HG03175 (cell line): ENCODE results near the gene BICDL1.

ENCODE experiments used
- ATAC-seq: cut with Tn5 transposase; IDR thresholded peaks from one replicate; pipeline ENCODE4 v1.9.1; 2021; ENCODE audit warnings: mild to moderate bottlenecking, moderate library complexity; ENCODE audit not compliant: unreplicated experiment

BICDL1 gene

DNA sequence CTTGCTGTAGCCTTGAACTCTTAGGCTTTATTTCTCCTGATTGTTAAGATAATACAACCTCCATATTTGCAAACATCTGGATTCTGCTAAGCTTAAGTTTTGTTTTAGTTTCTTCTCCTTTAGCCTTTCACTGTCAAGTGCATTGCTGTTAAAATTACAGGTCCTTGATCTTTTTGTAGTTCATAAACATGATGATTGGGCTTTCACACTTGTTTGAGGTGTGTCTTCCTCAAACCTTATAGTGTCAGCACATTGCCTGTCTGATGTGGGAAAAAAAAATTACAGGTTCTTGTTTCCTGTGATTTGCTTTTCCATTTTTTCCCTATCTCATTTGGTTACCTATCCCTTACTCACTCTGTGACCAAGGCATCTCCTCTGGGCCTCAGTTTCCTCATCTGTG lies 59.2 kb downstream of the BICDL1 start:
- no peak for ATAC-seq

DNA sequence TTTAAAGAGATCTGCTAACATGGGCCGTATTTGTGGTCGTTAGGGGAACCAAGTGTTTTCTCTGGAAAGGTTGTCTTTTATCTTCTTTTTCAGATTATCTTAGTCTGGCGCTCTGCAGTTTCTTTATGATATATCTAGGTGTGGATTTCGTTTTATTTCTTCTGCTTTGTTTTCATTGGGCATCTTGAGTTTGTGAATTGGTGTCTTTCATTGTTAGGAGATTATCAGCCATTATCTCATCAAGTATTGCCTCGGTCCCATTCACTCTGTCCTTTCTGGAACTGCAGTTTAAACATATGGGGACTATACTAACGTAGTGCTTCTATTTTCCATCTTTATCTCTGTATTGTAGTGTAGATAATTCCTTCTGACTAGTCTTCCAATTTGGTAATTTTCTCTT lies 60.4 kb downstream of the BICDL1 start:
- ATAC-seq: no peak

DNA sequence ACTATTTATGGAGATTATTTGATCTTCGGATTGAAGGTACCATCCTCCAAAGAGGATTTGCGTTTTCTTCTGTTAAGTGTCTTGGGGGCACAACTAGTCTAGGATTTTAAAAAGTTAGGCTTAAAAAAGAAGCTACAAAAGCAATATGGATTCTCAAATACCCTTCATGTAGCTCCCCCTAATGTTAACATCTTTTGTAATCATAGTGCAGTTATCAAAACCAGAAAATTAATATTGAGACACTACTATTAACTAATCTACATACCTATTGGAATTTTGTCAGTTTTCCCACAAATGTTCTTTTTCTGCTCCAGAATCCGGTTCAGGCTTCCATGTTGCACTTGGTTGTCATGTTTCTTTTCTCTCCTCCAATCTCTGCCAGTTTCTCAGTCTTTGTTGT lies 62.5 kb downstream of the BICDL1 start:
- no peak for ATAC-seq

DNA sequence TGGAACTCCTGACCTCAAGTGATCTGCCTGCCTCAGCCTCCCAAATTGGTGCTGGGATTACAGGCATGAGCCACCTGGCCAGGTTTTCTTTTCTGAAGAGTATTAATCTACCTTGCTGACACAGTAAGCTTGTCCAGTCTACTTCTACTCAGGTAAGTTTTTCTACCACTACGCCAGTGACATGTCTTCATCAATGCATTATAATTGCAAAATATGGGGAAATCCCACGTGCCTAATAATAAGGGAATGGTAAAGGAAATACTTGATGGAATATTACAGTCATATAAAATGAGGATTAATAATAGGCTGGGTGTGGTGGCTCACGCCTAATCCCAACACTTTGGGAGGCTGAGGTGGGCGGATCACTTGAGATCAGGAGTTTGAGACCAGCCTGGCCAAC lies 65.3 kb downstream of the BICDL1 start:
- ATAC-seq: no peak

DNA sequence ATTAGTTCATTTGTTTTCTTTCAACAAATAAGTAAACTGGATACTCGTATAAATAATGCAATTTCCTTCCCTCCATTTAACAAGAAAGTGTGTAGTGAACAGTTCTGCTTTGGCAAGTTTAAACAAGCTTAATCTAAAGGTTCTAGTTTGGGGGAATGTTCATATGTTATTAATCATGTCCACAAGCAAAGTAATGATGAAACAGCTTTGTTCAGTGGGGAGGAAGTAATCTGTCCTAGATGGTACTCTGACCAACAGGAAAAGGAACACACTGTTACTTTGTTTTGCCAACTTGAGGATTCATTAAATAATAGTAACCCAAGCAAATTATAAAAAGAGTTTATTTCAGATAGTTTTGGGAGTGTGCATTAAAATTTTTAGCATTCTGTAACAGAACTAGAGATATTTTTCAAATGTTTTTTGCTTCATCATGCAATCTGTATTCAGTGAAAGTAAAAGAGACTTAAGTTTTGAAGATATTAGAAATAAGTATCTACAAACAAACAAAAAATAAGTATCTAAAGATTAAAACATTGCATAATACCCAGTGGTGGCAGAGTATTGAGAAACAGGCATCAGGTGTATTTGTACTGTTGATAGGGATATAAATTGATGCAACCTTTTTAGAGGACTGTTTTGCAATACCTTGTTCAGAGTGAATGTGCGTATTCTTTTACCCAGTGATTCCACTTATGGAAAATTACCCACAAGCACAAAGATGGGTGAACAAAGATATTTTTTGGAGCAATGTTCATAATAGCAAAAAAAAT lies 66.4 kb downstream of the BICDL1 start:
- no peak for ATAC-seq

DNA sequence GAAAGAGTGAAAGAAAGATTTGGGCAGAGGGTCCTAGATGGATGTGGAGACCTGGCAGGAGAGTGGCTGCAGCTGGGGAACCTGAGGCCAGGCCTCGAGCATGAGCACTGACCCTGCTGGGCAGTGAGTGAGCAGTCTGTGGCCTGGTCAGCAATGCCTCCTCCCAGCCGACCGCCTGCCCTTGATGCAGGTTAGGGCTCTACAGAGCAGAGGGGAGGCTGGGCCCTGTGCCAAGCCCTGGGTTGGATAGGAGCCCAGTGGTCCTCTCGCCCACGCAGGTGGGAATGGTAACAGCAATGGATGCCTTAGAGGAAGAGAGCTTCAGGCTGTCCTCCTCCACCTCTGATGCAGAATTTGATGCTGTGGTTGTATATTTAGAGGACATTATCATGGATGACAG lies 67.7 kb downstream of the BICDL1 start:
- no peak for ATAC-seq

DNA sequence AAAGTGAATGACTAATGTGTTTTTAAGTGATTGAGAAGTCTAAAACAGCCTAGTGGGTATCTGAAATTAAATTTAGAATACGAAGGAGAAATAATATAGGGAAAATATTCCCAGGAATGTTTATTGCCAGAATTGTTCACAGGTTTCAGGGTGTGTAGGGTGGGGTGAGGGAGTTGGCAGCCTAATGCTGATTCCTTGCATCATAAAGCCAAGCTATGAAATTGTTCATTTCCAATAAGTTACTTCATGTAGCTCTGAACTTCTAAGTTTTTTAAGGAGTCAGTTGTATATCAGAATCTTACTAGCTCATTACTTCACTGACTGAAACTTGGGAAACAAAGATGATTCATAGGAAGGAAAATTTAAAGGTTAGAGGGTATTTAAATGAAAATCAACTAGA lies 71.2 kb downstream of the BICDL1 start:
- ATAC-seq: no peak

DNA sequence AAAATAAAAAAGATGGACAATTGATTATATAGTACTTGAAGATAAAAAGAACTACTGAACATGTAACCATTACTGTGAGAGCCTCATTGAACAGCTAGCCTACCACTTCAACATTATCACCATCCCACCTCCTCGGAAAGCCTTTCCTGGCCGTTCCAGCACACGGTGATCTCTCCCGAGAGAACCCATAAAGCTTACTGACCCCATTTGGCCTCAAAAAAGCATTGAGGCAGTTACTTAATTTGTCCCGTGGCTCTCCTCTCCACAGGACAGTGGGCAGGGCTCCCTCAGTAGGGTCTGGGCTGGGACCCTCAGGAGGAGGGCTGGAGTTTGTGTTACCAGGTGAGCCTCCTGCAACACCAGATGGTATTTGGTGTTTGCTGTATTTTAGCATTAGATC lies 71.7 kb downstream of the BICDL1 start:
- no peak for ATAC-seq

DNA sequence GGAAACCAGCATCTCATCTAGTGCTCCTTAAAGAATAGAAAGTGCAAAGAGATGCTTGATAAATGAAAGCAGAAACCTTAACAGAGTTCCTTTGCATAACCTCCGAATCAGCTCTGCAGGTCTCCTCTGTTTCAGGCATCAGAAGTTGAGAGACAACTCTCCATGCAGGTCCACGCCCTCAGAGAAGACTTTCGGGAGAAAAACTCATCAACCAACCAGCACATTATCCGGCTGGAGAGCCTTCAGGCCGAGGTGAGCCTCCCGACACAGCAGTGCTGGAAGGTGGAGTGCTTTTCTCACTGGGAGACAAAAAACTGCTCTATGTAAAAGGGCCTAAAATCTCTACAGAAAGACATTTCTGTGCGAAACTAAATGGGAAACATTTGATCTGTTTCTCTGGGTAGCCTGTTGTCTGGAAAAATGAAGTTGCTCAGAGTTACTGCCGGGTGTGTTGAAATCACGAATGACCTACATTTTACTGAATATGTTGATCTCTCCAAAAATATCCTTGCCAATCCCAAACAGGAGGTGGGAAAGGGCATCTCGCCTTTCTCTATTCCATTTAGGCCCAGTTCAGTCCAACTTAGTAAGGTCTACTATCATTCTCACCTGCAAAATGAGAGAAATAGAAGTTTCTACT lies 72.7 kb downstream of the BICDL1 start:
- ATAC-seq: no peak

DNA sequence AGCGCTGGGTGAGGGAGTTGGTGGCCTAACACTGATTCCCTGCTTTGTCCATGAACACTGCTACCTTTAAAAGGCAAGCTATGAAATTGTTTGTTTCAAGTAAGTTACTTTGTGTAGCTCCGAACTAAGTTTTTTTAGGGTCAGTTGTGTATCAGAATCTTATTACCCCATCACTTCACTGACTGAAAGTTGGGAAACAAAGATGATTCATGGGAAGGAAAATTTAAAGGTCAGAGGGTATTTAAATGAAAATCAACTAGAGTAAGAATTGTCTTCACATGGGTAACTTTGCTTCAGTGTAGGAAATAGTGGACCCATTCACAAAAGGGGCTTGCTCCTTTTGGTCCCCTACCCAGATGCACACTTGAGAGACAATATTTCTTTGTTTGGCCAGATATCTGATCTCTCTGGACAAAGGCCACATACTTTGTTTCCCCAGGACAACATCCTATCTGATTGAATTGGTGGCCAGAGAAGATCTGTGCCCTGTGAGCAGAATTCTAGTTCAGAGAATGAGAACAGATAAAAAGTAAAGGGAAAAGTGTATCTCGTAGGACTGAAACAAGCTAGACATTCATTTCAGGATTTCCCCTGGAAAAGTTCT lies 74.0 kb downstream of the BICDL1 start:
- no peak for ATAC-seq

DNA sequence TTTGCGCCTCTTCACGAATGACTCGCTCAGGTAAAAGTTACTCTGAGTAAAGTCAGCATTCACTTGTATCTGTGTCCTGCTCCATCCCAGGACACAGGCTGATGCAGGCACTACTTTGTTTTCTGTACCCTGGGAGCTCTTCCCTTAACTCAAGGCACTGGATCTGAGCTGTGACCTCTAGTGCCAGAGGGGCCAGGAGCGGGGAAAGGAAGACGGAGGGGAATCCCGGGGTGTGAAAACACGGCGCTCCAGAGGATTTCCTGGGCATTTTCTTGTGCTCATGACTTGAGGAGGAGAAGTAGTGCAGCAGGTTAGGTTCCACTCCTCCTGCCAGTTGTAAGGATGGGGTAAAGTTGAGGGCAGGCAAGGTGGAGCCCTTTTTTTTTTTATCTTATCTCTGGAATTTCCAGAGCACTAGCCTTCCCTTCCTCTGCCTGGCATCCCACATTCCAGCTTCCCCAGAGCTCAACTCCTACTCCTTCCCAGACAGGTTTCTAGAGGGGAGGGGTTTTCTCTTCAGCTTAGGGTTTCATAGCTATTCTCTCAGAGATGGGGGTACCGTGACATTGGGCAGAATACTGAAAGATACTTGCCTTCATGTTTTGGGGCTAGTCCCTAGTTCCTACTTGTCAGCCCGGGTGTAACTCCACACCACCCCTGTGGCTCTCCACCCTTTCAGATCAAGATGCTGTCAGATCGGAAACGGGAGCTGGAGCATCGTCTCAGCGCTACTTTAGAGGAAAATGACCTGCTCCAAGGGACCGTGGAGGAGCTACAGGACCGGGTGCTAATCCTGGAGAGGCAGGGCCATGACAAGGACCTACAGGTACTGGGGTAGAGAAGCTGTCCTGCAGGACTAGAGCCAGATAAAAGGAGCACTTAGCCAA lies 75.3 kb downstream of the BICDL1 start:
- no peak for ATAC-seq

DNA sequence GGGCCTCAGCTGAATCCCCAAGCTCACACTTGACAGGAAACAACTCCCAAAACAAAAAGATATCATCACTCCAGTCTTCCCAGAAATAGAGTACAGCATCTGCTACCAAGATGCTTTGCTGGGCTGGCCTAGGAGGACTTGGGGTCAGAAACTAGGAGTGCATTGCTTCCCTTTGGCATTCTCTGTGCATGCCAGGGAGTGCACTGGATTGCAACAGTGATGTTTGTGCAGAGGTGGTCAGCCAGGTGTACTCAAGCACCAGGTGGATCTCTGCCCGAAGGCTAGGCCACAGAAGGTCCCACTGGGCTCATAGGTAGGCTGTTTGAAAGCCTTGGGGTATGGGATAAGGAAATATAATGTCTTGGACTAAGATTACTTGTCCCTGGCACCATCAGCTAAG lies 76.4 kb downstream of the BICDL1 start:
- no peak for ATAC-seq

DNA sequence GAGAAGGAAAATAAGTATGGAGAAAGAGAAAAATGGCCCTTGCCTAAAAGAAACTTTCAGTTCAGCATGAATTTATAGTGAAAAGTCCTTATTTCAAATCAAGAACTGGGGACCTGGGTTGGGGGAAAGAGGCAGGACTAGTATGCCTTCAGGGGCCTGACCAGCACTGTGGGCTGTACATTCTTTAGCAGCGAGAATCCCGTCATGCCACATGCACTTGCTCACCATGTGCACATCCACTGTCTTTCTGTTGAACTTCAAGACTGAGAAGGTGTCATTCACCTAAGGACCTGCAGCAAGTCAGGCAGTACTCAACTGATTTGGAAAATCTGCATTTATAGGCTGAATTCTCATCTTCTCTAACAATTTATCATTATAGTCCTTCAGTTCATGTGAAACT lies 77.3 kb downstream of the BICDL1 start:
- ATAC-seq: no peak

DNA sequence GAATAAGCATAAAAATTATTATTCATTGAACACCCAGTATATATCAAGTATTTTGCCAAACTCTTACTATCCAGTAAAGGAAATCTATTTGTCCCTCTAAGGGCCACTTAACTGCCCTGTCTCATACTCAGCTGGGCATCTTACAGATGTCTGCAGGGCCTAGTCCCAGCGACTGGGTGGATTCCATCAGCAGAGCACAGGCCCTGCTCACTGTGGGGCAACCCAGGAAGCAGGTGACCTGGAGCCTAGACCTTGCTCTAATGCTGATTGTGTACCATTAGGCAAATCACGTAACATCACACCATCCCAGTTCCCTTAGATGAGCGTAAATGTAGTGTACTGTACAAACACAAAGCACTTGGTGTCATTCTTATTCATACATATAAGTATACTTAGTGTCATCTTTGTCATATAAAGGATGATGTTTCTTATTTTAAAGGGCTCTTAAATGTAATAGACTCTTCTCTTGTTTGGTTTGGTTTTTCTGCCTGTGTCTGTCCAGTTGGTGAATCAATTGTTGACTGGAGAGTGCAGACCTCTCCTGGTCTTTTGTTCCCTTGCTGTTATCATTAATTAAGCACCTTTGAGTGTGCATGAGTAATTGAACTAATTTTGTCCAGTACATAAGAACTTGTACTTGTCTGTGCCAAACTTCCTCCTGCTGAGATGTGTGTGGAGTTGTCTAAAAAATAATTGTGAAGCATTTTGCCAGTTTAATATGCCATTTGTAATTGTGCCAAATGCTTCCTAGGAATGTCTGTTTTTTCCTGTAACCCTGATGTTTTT lies 78.2 kb downstream of the BICDL1 start:
- no peak for ATAC-seq

DNA sequence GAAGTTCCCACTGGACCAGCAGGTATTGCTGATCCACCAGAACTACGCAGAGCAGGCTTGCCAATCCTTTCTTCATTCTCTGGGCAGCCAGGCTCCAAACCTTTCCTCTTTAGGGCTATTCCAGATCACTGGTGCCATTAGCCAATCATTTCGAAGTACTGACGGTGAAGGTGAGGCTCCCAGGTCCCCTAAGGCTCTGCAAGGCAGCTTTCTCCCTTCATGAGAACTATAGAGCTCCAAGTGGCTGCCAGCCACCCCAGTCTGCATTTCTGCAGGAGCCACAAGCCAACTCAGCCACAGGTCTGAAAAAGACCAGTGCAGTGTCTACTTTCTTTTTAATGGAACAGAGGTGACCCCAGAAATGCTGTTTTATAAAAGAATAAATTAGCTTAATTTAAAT lies 78.9 kb downstream of the BICDL1 start:
- ATAC-seq: no peak

DNA sequence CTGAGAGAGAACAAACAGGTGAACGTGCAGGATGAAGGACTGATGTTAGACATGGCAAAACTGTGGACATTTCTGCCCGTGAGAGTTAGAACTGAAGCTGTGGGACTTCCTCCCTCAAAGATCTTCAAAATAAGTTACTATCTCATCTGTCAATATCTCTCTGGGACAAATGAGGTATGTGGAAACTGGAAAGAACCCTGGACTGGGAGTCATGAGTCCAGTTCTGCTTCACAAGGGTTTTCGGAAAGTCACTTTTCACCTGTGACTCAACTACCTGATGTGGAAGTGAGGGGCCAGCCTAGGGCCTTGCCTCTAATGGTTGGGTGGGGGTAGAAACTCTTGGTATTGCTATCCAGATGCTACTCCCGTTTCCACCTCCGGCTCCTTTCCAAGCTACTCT lies 80.2 kb downstream of the BICDL1 start:
- no peak for ATAC-seq

DNA sequence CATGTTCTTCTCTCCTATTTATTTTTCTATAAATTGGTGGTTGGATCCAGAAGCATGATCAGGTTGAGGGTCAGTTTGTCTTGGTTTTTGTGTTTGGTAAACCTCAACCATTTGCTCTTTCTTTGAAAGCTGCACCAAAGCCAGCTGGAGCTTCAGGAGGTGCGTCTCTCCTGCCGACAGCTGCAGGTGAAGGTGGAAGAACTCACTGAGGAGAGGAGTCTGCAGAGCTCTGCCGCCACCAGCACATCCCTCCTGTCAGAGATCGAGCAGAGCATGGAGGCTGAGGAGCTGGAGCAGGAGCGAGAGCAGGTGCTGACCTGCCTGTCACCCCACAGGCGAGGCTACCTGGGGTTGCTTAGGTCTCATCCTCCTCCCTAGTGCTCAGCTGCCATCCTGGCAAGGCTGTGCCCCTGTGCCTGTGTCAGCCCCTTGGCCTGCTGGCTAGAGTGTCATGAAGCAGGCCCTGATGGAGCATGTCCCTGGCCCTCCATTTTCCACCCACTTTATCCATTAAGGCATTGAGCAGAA lies 82.5 kb downstream of the BICDL1 start:
- ATAC-seq: no peak

DNA sequence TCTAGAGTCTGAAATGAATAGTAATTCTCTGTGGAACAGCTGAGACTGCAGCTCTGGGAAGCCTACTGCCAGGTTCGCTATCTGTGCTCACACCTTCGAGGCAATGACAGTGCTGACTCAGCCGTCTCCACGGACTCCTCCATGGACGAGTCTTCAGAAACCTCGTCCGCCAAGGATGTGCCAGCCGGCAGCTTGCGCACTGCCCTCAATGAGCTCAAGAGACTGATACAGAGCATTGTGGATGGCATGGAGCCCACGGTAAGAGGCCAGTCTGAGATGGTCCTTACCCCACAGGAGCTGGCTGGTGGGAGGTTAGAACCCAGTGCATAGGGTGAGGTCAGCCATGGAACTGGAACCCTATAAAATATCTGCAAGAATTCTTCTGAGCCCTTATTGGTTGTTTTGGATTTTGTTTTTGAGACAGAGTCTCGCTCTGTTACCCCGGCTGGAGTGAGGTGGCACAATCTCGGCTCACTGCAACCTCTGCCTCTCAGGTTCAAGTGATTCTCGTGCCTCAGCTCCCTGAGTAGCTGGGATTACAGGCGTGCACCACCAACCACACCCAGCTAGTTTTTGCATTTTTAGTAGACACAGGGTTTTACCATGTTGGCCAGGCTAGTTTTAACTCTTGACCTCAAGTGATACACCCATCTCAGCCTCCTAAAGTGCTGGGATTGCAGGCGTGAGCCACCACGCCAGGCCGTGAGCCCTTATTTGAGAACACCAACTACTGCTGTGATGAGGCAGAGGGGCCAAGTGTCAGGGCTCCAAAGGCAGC lies 83.6 kb downstream of the BICDL1 start:
- ATAC-seq: no peak

DNA sequence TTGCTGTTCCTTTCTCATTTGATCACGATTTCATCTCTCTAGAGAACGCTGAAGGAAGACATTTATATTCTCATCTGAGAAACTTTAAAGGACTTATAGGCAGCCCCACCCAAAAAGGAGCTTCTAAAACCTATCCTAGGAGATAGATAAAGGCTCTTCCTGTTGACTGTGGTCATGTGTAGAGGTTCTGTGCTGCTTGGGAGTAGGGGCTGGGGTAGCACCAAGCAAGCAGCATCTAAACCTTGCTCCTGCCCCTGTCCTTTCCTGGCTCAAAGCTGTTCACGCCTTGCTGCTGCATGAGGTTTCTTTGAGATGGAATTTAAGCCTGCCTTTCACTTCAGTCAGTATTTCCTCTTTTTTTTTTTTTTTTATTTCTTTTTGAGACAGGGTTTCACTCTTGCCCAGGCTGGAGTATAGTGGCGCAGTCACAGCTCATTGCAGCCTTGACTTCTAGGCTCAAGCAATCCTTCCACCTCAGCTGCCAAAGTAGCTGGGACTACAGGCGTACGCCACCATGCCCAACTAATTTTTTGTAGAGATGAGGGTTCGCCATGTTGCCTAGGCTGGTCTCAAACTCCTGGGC lies 86.1 kb downstream of the BICDL1 start:
- no peak for ATAC-seq
